Stimulated activated CD4-positive, alpha-beta T cell treated with anti-CD3 and anti-CD28 coated beads, Interleukin-1b, Interleukin-23, amount 100 ng/mL, for 1 hour (primary cell): ENCODE data around the gene LRCH1.

Experiments
- DNase-seq, 2 donors: peaks; one replicate each; pipeline ENCODE4 v3.0.0-alpha.2; 2020; ENCODE audit warnings: low read depth in 2 of 2

The LRCH1 gene

DNA sequence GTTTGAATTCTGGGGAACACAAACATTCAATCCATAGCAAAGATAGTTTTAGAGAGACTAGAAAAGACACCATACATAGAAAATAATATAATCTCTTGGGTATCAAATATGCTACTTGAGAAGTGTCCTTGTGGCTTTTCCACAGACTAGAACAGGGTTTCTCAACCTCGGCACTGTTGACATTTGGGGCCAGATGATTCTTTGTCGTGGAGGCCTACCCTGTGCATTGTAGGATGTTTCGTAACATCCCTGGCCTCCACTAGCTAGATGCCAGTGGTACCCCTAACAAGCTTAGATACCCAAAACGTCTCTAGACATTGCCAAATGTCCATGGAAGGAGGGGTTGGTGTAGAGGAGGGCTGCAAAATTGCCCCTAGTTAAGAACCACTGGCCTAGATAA is 246.2 kb downstream of the LRCH1 start:
- DNase-seq: no peak

DNA sequence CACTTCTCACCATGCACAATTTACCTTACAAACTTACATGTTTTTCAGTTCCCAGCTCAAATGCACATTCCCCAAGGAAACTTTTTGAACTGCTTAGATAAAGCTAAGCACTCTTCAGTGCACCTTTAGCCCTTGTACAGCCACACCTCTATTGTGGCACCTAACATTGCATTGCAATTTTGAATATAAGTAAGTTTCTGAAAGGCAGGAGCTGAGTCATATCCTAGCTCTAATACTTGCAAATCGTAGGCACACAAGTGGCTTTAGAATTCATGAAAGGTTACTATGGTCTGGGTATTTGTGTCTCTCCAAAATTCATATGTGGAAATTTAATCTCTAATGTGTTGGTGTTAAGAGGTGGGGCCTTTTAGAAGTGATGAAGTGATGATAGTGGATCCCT is 248.9 kb downstream of the LRCH1 start:
- no peak for DNase-seq
